Stimulated activated memory B cell treated with anti-CD40 and anti-IgM and Interleukin-4, amounts not matched to agents 10 μg/mL and 1 μg/mL and 100 μg/mL, for 72 hours (primary cell): ENCODE measurements around the gene TUFM.
A peak's percentile ranks its signal among the peaks of the same experiment; 100 is the strongest.

Experiments used
- ATAC-seq: fragments of 150-1000 bp; cut with Tn5 transposase; 2 replicates; pipeline ENCODE4 v1.10.0; 2021
- H3K27ac Mint-ChIP-seq: one replicate; pipeline ENCODE4 v1.8.0; 2022; ENCODE audit warnings: mild to moderate bottlenecking, mixed read lengths
- H3K27me3 Mint-ChIP-seq: one replicate; pipeline ENCODE4 v1.8.0; 2022; ENCODE audit warnings: mixed read lengths
- H3K36me3 Mint-ChIP-seq: one replicate; pipeline ENCODE4 v1.8.0; 2022; ENCODE audit warnings: mixed read lengths
- H3K4me1 Mint-ChIP-seq: one replicate; pipeline ENCODE4 v1.8.0; 2022; ENCODE audit warnings: mixed read lengths
- H3K4me3 Mint-ChIP-seq: one replicate; pipeline ENCODE4 v1.8.0; 2022; ENCODE audit warnings: mild to moderate bottlenecking, moderate library complexity, mixed read lengths
- H3K9me3 Mint-ChIP-seq: one replicate; pipeline ENCODE4 v1.8.0; 2022; ENCODE audit warnings: mixed read lengths

The TUFM gene

GRCh38 chr16:28865001-28865688, 19.0 kb upstream of the TUFM start:
- Mint-ChIP-seq H3K9me3 (no peaks in the 10 kb centered on the region), H3K36me3 (peaks cover 29% of the 10 kb centered on the region), H3K27me3 (no peaks in the 10 kb centered on the region), H3K4me1 (peaks cover 31% of the 10 kb centered on the region), H3K27ac (no peak overlapping the region), H3K4me3 (peak overlapping the region; percentile 86)
- ATAC-seq = no peak

- peak; percentile 4 for ATAC-seq
- Mint-ChIP-seq H3K4me1 (peaks cover 31% of the 10 kb centered on the region), H3K27ac (peak overlapping the region; percentile 97), H3K36me3 (peaks cover 20% of the 10 kb centered on the region), H3K27me3 (no peaks in the 10 kb centered on the region), H3K9me3 (no peaks in the 10 kb centered on the region), H3K4me3 (peak overlapping the region; percentile 86)
These were observed 18.0 kb upstream of the TUFM start for GRCh38 chr16:28863929-28864793.

- ATAC-seq = no peak
- Mint-ChIP-seq H3K36me3 (no peaks in the 10 kb centered on the region), H3K9me3 (no peaks in the 10 kb centered on the region), H3K4me1 (peaks cover 9% of the 10 kb centered on the region), H3K27ac (no peak overlapping the region), H3K4me3 (no peak overlapping the region), H3K27me3 (no peaks in the 10 kb centered on the region)
These were observed 13.2 kb upstream of the TUFM start for GRCh38 chr16:28859326-28859725.

GRCh38 chr16:28858421-28858820, 12.3 kb upstream of the TUFM start:
- Mint-ChIP-seq H3K4me3 (no peak overlapping the region), H3K27me3 (no peaks in the 10 kb centered on the region), H3K9me3 (no peaks in the 10 kb centered on the region), H3K36me3 (no peaks in the 10 kb centered on the region), H3K4me1 (no peaks in the 10 kb centered on the region), H3K27ac (no peak overlapping the region)
- no peak for ATAC-seq

- peaks cover 32% of the 10 kb centered on the region for H3K4me1 Mint-ChIP-seq
- ATAC-seq = peak; percentile 14
- H3K9me3 Mint-ChIP-seq = no peaks in the 10 kb centered on the region
- peak overlapping the region; percentile 93 for H3K4me3 Mint-ChIP-seq
- no peaks in the 10 kb centered on the region for H3K27me3 Mint-ChIP-seq
- peak overlapping the region; percentile 92 for H3K27ac Mint-ChIP-seq
- peaks cover 38% of the 10 kb centered on the region for H3K36me3 Mint-ChIP-seq
These were observed 755 bp upstream of the TUFM start for GRCh38 chr16:28846933-28847273.

GRCh38 chr16:28845761-28846079, 428 bp downstream of the TUFM start:
- Mint-ChIP-seq H3K4me1 (peaks cover 32% of the 10 kb centered on the region), H3K4me3 (peak overlapping the region; percentile 93), H3K9me3 (no peaks in the 10 kb centered on the region), H3K36me3 (peaks cover 38% of the 10 kb centered on the region), H3K27ac (peak overlapping the region; percentile 92), H3K27me3 (no peaks in the 10 kb centered on the region)
- ATAC-seq = no peak

GRCh38 chr16:28845293-28845692, 855 bp downstream of the TUFM start:
- no peak for ATAC-seq
- H3K36me3 Mint-ChIP-seq = peaks cover 38% of the 10 kb centered on the region
- H3K27ac Mint-ChIP-seq = peak overlapping the region; percentile 92

GRCh38 chr16:28844226-28844885, 1.8 kb downstream of the TUFM start:
- Mint-ChIP-seq H3K27ac (peak overlapping the region; percentile 92), H3K9me3 (no peaks in the 10 kb centered on the region), H3K36me3 (peaks cover 38% of the 10 kb centered on the region), H3K4me3 (peak overlapping the region; percentile 93), H3K4me1 (peaks cover 32% of the 10 kb centered on the region), H3K27me3 (no peaks in the 10 kb centered on the region)
- no peak for ATAC-seq

More at GRCh38 chr16:28845293-28845692, 855 bp downstream of the TUFM start:
- no peaks in the 10 kb centered on the region for H3K9me3 Mint-ChIP-seq
- peaks cover 32% of the 10 kb centered on the region for H3K4me1 Mint-ChIP-seq
- no peaks in the 10 kb centered on the region for H3K27me3 Mint-ChIP-seq
- peak overlapping the region; percentile 93 for H3K4me3 Mint-ChIP-seq

- Mint-ChIP-seq H3K27ac (no peak overlapping the region), H3K9me3 (no peaks in the 10 kb centered on the region), H3K4me3 (peak overlapping the region; percentile 26), H3K27me3 (no peaks in the 10 kb centered on the region), H3K4me1 (peaks cover 32% of the 10 kb centered on the region), H3K36me3 (peaks cover 42% of the 10 kb centered on the region)
- no peak for ATAC-seq
These were observed 2.4 kb downstream of the TUFM start for GRCh38 chr16:28843766-28844165.

- ATAC-seq = no peak
- peaks cover 52% of the 10 kb centered on the region for H3K36me3 Mint-ChIP-seq
- H3K27me3 Mint-ChIP-seq = no peaks in the 10 kb centered on the region
- no peaks in the 10 kb centered on the region for H3K9me3 Mint-ChIP-seq
- H3K4me1 Mint-ChIP-seq = peaks cover 37% of the 10 kb centered on the region
- H3K27ac Mint-ChIP-seq = no peak overlapping the region
- no peak overlapping the region for H3K4me3 Mint-ChIP-seq
These were observed 3.5 kb downstream of the TUFM start for GRCh38 chr16:28842696-28843095.

- Mint-ChIP-seq H3K27ac (peak overlapping the region; percentile 12), H3K4me1 (peaks cover 14% of the 10 kb centered on the region), H3K4me3 (no peak overlapping the region), H3K9me3 (no peaks in the 10 kb centered on the region), H3K36me3 (peaks cover 65% of the 10 kb centered on the region), H3K27me3 (no peaks in the 10 kb centered on the region)
- ATAC-seq = no peak
These were observed 6.2 kb downstream of the TUFM start for GRCh38 chr16:28839899-28840298.

GRCh38 chr16:28839004-28839639, 7.0 kb downstream of the TUFM start:
- no peak for ATAC-seq
- H3K27me3 Mint-ChIP-seq = no peaks in the 10 kb centered on the region
- H3K4me1 Mint-ChIP-seq = peaks cover 6% of the 10 kb centered on the region
- no peaks in the 10 kb centered on the region for H3K9me3 Mint-ChIP-seq
- no peak overlapping the region for H3K4me3 Mint-ChIP-seq
- peak overlapping the region; percentile 12 for H3K27ac Mint-ChIP-seq
- H3K36me3 Mint-ChIP-seq = peaks cover 65% of the 10 kb centered on the region

GRCh38 chr16:28838558-28838918, 7.6 kb downstream of the TUFM start:
- Mint-ChIP-seq H3K4me3 (no peak overlapping the region), H3K36me3 (peaks cover 65% of the 10 kb centered on the region), H3K27ac (peak overlapping the region; percentile 57), H3K9me3 (no peaks in the 10 kb centered on the region), H3K4me1 (peaks cover 8% of the 10 kb centered on the region), H3K27me3 (no peaks in the 10 kb centered on the region)
- no peak for ATAC-seq

GRCh38 chr16:28837672-28838557, 8.2 kb downstream of the TUFM start:
- peaks cover 65% of the 10 kb centered on the region for H3K36me3 Mint-ChIP-seq
- H3K27me3 Mint-ChIP-seq = no peaks in the 10 kb centered on the region
- H3K27ac Mint-ChIP-seq = peak overlapping the region; percentile 57
- no peak overlapping the region for H3K4me3 Mint-ChIP-seq
- ATAC-seq = no peak
- no peaks in the 10 kb centered on the region for H3K9me3 Mint-ChIP-seq
- peaks cover 14% of the 10 kb centered on the region for H3K4me1 Mint-ChIP-seq

GRCh38 chr16:28836761-28837064, 9.4 kb downstream of the TUFM start:
- Mint-ChIP-seq H3K4me1 (peaks cover 20% of the 10 kb centered on the region), H3K27me3 (no peaks in the 10 kb centered on the region), H3K36me3 (peaks cover 70% of the 10 kb centered on the region), H3K27ac (no peak overlapping the region), H3K9me3 (no peaks in the 10 kb centered on the region), H3K4me3 (no peak overlapping the region)
- ATAC-seq = no peak
